GM12874 (cell line): Measurements from ENCODE around the gene LDHAL6B.

Experiments used
- TF ChIP-seq, protein P1 (sequence below): IDR thresholded peaks from 2 replicates; pipeline ENCODE4 v1.5.1; 2011; ENCODE audit warnings: low read depth, mild to moderate bottlenecking, control low read depth, low read length, moderate library complexity; ENCODE audit not compliant: insufficient read depth

LDHAL6B gene

DNA sequence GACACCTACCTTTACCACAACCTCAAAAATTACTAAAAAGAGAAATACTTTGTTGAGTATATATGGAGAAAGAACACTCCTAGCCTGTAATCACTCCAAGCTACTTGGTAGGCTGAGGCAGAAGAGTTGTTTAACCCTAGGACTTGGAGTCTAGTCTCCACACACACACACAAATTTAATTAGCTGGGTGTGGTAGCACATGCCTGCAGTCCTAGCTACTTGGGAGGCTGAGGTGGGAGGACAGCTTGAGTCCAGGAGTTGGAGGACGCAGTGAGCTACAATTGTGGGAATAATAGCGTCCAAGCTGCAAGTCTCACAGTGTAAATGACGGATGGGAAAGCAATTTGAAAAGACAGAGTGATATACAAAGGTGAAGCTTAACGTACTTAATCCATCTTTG, 50.5 kb downstream of the LDHAL6B start:
- TF ChIP-seq, protein P1, sequence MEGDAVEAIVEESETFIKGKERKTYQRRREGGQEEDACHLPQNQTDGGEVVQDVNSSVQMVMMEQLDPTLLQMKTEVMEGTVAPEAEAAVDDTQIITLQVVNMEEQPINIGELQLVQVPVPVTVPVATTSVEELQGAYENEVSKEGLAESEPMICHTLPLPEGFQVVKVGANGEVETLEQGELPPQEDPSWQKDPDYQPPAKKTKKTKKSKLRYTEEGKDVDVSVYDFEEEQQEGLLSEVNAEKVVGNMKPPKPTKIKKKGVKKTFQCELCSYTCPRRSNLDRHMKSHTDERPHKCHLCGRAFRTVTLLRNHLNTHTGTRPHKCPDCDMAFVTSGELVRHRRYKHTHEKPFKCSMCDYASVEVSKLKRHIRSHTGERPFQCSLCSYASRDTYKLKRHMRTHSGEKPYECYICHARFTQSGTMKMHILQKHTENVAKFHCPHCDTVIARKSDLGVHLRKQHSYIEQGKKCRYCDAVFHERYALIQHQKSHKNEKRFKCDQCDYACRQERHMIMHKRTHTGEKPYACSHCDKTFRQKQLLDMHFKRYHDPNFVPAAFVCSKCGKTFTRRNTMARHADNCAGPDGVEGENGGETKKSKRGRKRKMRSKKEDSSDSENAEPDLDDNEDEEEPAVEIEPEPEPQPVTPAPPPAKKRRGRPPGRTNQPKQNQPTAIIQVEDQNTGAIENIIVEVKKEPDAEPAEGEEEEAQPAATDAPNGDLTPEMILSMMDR = no peak
